GM12892 (cell line): ENCODE results near the gene BBS10.

Source experiments
- POLR2A ChIP-seq: IDR thresholded peaks from 2 replicates; pipeline ENCODE4 v1.6.1; 2011; ENCODE audit warnings: low read depth, low read length, control low read depth
- POLR2AphosphoS5 ChIP-seq: IDR thresholded peaks from 2 replicates; pipeline ENCODE4 v1.6.1; 2011; ENCODE audit warnings: low read depth, low read length, control low read depth

DNA sequence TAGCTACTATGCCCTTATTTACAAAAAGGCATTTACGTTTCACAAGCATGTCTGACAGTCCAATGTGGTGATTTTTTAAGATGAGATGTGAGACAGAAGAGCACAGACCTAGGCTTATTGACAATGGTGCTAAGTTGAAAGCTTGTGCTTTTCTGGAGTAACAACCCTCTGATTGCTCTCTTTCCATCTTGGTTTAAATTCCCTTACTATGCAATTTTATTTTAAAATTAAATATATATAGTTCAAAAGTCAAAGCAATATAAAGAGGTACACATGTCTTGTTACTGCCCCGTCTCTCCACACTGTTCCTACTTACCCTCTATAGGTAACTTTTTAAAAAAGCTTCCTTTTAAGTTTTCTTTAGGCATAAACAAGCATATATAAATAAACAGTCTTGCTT, 39.4 kb upstream of the BBS10 start:
- no peak for TF ChIP-seq POLR2A
- no peak for TF ChIP-seq POLR2AphosphoS5
